ENCODE measurements around the gene RBP4.

Gene RBP4

GRCh38 chr10:93595378-93596161, 5.5 kb downstream of the RBP4 start:
- DNase-seq (ENCODE audit: low read depth) = no peak

GRCh38 chr10:93594518-93594917, 6.5 kb downstream of the RBP4 start:
- DNase-seq (ENCODE audit: low read depth) = no peak

GRCh38 chr10:93593749-93594148, 7.3 kb downstream of the RBP4 start:
- DNase-seq (ENCODE audit: low read depth) = no peak

- DNase-seq (ENCODE audit: low read depth) = no peak
These were observed 7.8 kb downstream of the RBP4 start for GRCh38 chr10:93593254-93593653.

GRCh38 chr10:93591065-93591808, 9.8 kb downstream of the RBP4 start:
- no peak for DNase-seq (ENCODE audit: low read depth)

- DNase-seq (ENCODE audit: low read depth) = no peak
These were observed 10.4 kb downstream of the RBP4 start for GRCh38 chr10:93590638-93591037.

GRCh38 chr10:93589648-93590562, 11.1 kb downstream of the RBP4 start:
- DNase-seq (ENCODE audit: low read depth) = no peak

GRCh38 chr10:93584445-93584844, 16.6 kb downstream of the RBP4 start:
- DNase-seq (ENCODE audit: low read depth) = no peak

GRCh38 chr10:93580828-93581227, 20.2 kb downstream of the RBP4 start:
- DNase-seq (ENCODE audit: low read depth) = no peak

- DNase-seq (ENCODE audit: low read depth) = no peak
These were observed 20.9 kb downstream of the RBP4 start for GRCh38 chr10:93579985-93580711.

GRCh38 chr10:93579089-93579488, 21.9 kb downstream of the RBP4 start:
- DNase-seq (ENCODE audit: low read depth) = no peak

GRCh38 chr10:93577565-93577964, 23.5 kb downstream of the RBP4 start:
- no peak for DNase-seq (ENCODE audit: low read depth)

GRCh38 chr10:93576888-93577287, 24.1 kb downstream of the RBP4 start:
- DNase-seq (ENCODE audit: low read depth) = no peak

- DNase-seq (ENCODE audit: low read depth) = no peak
These were observed 27.1 kb downstream of the RBP4 start for GRCh38 chr10:93573924-93574323.

GRCh38 chr10:93573051-93573909, 27.8 kb downstream of the RBP4 start:
- DNase-seq (ENCODE audit: low read depth) = no peak

- DNase-seq (ENCODE audit: low read depth) = no peak
These were observed 28.4 kb downstream of the RBP4 start for GRCh38 chr10:93572606-93573005.

- DNase-seq (ENCODE audit: low read depth) = no peak
These were observed 30.7 kb downstream of the RBP4 start for GRCh38 chr10:93570383-93570782.

GRCh38 chr10:93568105-93568390, 33.0 kb downstream of the RBP4 start:
- no peak for DNase-seq (ENCODE audit: low read depth)

GRCh38 chr10:93567277-93568104, 33.5 kb downstream of the RBP4 start:
- no peak for DNase-seq (ENCODE audit: low read depth)
